DOHH2 (cell line): ENCODE results near the gene PCDH9.

ENCODE experiments used
- H3F3A ChIP-seq: fragments of 200-600 bp; sonication (generic), shearing (Covaris generic); 2 replicates; pipeline ENCODE4 v1.6.0; 2016; ENCODE audit warnings: antibody characterized with exemption, mild to moderate bottlenecking; ENCODE audit not compliant: control insufficient read depth, insufficient read depth
- H3K27ac ChIP-seq: fragments of 200-600 bp; sonication (generic); 2 replicates; pipeline ENCODE4 v1.5.1; 2014; ENCODE audit warnings: low read depth, mild to moderate bottlenecking, low read length, moderate library complexity
- H3K27me3 ChIP-seq: fragments of 200-600 bp; sonication (generic); 2 replicates; pipeline ENCODE4 v1.6.1; 2014; ENCODE audit warnings: mild to moderate bottlenecking, low read length, mixed read lengths; ENCODE audit not compliant: control insufficient read depth
- H3K36me3 ChIP-seq: fragments of 200-600 bp; sonication (generic); 2 replicates; pipeline ENCODE4 v1.6.1; 2014; ENCODE audit warnings: mild to moderate bottlenecking, low read length, moderate library complexity, mixed read lengths; ENCODE audit not compliant: control insufficient read depth
- H3K4me1 ChIP-seq: fragments of 200-600 bp; sonication (generic); 2 replicates; pipeline ENCODE4 v1.6.1; 2014; ENCODE audit warnings: mild to moderate bottlenecking, low read length, mixed read lengths; ENCODE audit not compliant: control insufficient read depth
- H3K4me2 ChIP-seq: fragments of 200-600 bp; sonication (generic); 2 replicates; pipeline ENCODE4 v1.6.0; 2014; ENCODE audit warnings: mild to moderate bottlenecking, low read length, moderate library complexity
- H3K4me3 ChIP-seq: fragments of 200-600 bp; sonication (generic); 2 replicates; pipeline ENCODE4 v1.5.1; 2014; ENCODE audit warnings: mild to moderate bottlenecking, low read length, mixed read lengths
- H3K79me2 ChIP-seq: fragments of 200-600 bp; sonication (generic); 2 replicates; pipeline ENCODE4 v1.6.1; 2014; ENCODE audit warnings: mild to moderate bottlenecking, low read length, mixed read lengths; ENCODE audit not compliant: control insufficient read depth
- H3K9me2 ChIP-seq: fragments of 200-600 bp; sonication (generic); replicated peaks from 2 replicates; pipeline ENCODE4 v1.6.1; 2014; ENCODE audit warnings: mild to moderate bottlenecking, low read length, mixed read lengths; ENCODE audit not compliant: control insufficient read depth
- H3K9me3 ChIP-seq: fragments of 200-600 bp; sonication (generic); 2 replicates; pipeline ENCODE4 v1.6.1; 2014; ENCODE audit warnings: antibody characterized with exemption, low read length, mixed read lengths; ENCODE audit not compliant: control insufficient read depth, insufficient read depth
- H4K20me1 ChIP-seq: fragments of 200-600 bp; sonication (generic); 2 replicates; pipeline ENCODE4 v1.6.0; 2014; ENCODE audit warnings: low read depth, mild to moderate bottlenecking, antibody characterized with exemption, low read length, moderate library complexity; ENCODE audit not compliant: control insufficient read depth, insufficient read depth
- EZH2phosphoT487 ChIP-seq: fragments of 200-600 bp; sonication (generic); IDR thresholded peaks from 2 replicates; pipeline ENCODE4 v1.6.1; 2017; ENCODE audit warnings: borderline replicate concordance, mild to moderate bottlenecking, antibody characterized with exemption, low read length, moderate library complexity, mixed read lengths
- TF ChIP-seq, protein P1 (sequence below): fragments of 200-600 bp; sonication (generic); IDR thresholded peaks from one replicate; pipeline ENCODE4 v1.5.1; 2014; ENCODE audit warnings: antibody characterized with exemption, mild to moderate bottlenecking, low read depth, low read length; ENCODE audit not compliant: poor library complexity, severe bottlenecking

Gene PCDH9

DNA sequence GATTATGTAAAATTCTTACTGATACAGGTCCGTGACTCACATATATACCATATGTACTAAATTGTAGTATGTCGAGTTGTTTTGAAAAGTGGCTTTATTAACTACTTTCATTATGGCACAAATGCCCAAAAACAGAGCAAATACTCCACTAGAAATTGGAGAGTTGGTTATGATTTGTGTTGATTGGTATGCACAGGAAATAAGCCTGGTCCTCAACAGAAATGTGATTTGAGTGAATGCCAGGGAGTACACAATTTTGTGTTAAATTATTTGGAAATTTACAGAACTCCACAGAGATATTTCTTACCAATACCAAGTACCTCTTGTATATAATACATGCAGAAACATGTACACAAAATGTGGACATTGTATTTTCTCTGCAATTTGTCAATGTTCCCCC, 676.7 kb downstream of the PCDH9 start:
- no peaks in the 10 kb centered on the region for H4K20me1 ChIP-seq
- H3K36me3 ChIP-seq = no peaks in the 10 kb centered on the region
- H3F3A ChIP-seq = no peaks in the 10 kb centered on the region
- H3K4me3 ChIP-seq = no peak overlapping the region
- no peaks in the 10 kb centered on the region for H3K9me2 ChIP-seq
- H3K9me3 ChIP-seq = no peaks in the 10 kb centered on the region; the same call in 1 of the 2 replicates
- H3K4me2 ChIP-seq = no peak overlapping the region
- TF ChIP-seq EZH2phosphoT487 = no peak
- TF ChIP-seq, protein P1, sequence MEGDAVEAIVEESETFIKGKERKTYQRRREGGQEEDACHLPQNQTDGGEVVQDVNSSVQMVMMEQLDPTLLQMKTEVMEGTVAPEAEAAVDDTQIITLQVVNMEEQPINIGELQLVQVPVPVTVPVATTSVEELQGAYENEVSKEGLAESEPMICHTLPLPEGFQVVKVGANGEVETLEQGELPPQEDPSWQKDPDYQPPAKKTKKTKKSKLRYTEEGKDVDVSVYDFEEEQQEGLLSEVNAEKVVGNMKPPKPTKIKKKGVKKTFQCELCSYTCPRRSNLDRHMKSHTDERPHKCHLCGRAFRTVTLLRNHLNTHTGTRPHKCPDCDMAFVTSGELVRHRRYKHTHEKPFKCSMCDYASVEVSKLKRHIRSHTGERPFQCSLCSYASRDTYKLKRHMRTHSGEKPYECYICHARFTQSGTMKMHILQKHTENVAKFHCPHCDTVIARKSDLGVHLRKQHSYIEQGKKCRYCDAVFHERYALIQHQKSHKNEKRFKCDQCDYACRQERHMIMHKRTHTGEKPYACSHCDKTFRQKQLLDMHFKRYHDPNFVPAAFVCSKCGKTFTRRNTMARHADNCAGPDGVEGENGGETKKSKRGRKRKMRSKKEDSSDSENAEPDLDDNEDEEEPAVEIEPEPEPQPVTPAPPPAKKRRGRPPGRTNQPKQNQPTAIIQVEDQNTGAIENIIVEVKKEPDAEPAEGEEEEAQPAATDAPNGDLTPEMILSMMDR = no peak
- H3K79me2 ChIP-seq = no peaks in the 10 kb centered on the region
- no peaks in the 10 kb centered on the region for H3K4me1 ChIP-seq
- H3K27me3 ChIP-seq = no peaks in the 10 kb centered on the region
- H3K27ac ChIP-seq = no peak overlapping the region

DNA sequence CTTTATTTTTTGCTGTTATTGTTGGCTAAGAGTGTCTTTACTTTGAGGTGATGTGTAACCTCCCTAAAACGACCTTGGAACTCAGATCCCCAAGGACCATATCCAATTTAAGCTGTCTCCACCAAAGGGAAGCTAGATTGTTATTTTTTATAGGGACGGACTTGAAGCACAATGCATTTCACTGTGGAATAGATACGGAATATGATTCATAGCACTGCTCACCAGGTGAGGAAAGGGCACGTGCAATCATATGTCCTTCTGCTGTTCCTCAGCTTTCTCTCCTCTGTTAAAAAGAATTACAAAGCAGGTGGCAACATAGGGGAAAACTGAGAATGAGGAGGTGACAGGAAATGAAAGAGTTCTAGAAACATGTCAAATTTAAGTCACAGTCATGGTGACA, 679.0 kb downstream of the PCDH9 start:
- Histone ChIP-seq H3K4me3 (no peak overlapping the region), H3F3A (no peaks in the 10 kb centered on the region), H3K4me2 (no peak overlapping the region), H3K79me2 (no peaks in the 10 kb centered on the region), H3K9me2 (no peaks in the 10 kb centered on the region), H4K20me1 (no peaks in the 10 kb centered on the region), H3K27me3 (no peaks in the 10 kb centered on the region), H3K4me1 (no peaks in the 10 kb centered on the region), H3K27ac (no peak overlapping the region), H3K9me3 (no peaks in the 10 kb centered on the region; the same call in 1 of the 2 replicates), H3K36me3 (no peaks in the 10 kb centered on the region)
- TF ChIP-seq, protein P1 = no peak
- TF ChIP-seq EZH2phosphoT487 = no peak

DNA sequence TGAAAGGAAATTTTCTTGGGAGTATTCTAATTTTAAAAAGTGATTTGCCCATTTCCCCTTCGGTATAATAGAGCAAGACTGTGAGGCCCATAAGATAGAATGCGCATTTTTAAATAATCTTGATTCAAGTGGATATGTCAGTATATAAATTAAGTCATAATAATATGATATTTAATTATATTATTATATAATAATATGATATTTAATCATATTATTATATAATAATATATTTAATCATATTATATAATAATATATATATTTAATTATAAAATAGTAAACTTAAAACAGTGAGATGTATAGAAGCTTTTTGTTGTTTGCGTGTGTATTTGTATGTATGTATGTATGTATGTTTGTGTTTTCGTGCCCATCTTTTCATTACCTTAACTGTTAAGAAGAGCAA, 682.5 kb downstream of the PCDH9 start:
- H3K36me3 ChIP-seq = no peaks in the 10 kb centered on the region
- H3K4me1 ChIP-seq = no peaks in the 10 kb centered on the region
- H3K9me2 ChIP-seq = no peaks in the 10 kb centered on the region
- no peak overlapping the region for H3K4me3 ChIP-seq
- H3K4me2 ChIP-seq = no peak overlapping the region
- no peaks in the 10 kb centered on the region for H4K20me1 ChIP-seq
- H3K27ac ChIP-seq = no peak overlapping the region
- no peaks in the 10 kb centered on the region for H3F3A ChIP-seq
- no peaks in the 10 kb centered on the region for H3K27me3 ChIP-seq
- H3K79me2 ChIP-seq = no peaks in the 10 kb centered on the region
- H3K9me3 ChIP-seq = no peaks in the 10 kb centered on the region; the same call in 1 of the 2 replicates
- TF ChIP-seq EZH2phosphoT487 = no peak
- TF ChIP-seq, protein P1 = no peak
